H9 (cell line): ENCODE data around the gene C1orf216. TPM values are rescaled to one million over a fixed set of nuclear protein-coding genes. Genes with fewer than 3 reads are reported as not detected.

Experiments used
- DNase-seq: peaks from one replicate; pipeline ENCODE4 v3.0.0-alpha.2; 2017
- H2AFZ ChIP-seq: one replicate; pipeline ENCODE4 v1.6.1; 2013; ENCODE audit warnings: mild to moderate bottlenecking, low read length, control low read depth, moderate library complexity
- H2AK5ac ChIP-seq: 2 replicates; pipeline ENCODE4 v1.6.1; 2013; ENCODE audit warnings: low read length, control low read depth, mixed read lengths; ENCODE audit not compliant: insufficient read length
- H2BK120ac ChIP-seq: one replicate; pipeline ENCODE4 v1.6.1; 2013; ENCODE audit warnings: low read depth, mild to moderate bottlenecking, low read length, control low read depth, inconsistent platforms; ENCODE audit not compliant: poor library complexity, severe bottlenecking
- H2BK12ac ChIP-seq: 2 replicates; pipeline ENCODE4 v1.6.1; 2013; ENCODE audit warnings: low read length, control low read depth, mixed read lengths, low read depth; ENCODE audit not compliant: insufficient read length
- H2BK15ac ChIP-seq: 2 replicates; pipeline ENCODE4 v1.6.1; 2013; ENCODE audit warnings: low read depth, low read length, control low read depth
- H2BK20ac ChIP-seq: one replicate; pipeline ENCODE4 v1.6.1; 2013; ENCODE audit warnings: low read depth, mild to moderate bottlenecking, low read length, control low read depth, inconsistent platforms; ENCODE audit not compliant: poor library complexity, severe bottlenecking
- H2BK5ac ChIP-seq: 2 replicates; pipeline ENCODE4 v1.6.1; 2013; ENCODE audit warnings: low read length, control low read depth, mixed read lengths; ENCODE audit not compliant: insufficient read length
- H3K14ac ChIP-seq: 2 replicates; pipeline ENCODE4 v1.6.1; 2013; ENCODE audit warnings: low read length, control low read depth; ENCODE audit not compliant: insufficient read depth
- H3K18ac ChIP-seq: 2 replicates; pipeline ENCODE4 v1.6.1; 2013; ENCODE audit warnings: low read depth, mild to moderate bottlenecking, mixed read lengths, low read length, control low read depth; ENCODE audit not compliant: insufficient read length
- H3K23ac ChIP-seq: 2 replicates; pipeline ENCODE4 v1.6.1; 2013; ENCODE audit warnings: low read length, control low read depth, mixed read lengths, low read depth; ENCODE audit not compliant: insufficient read length
- H3K23me2 ChIP-seq: 2 replicates; pipeline ENCODE4 v1.6.1; 2013; ENCODE audit warnings: low read depth, mild to moderate bottlenecking, mixed read lengths, low read length, control low read depth; ENCODE audit not compliant: insufficient read length, poor library complexity, severe bottlenecking
- H3K27ac ChIP-seq: 2 replicates; pipeline ENCODE4 v1.5.1; 2013; ENCODE audit warnings: low read length, control low read depth, mixed read lengths, low read depth; ENCODE audit not compliant: insufficient read length
- H3K27me3 ChIP-seq: 2 replicates; pipeline ENCODE4 v1.6.1; 2013; ENCODE audit warnings: low read length, control low read depth, inconsistent platforms; ENCODE audit not compliant: insufficient read depth
- H3K4ac ChIP-seq: 2 replicates; pipeline ENCODE4 v1.6.1; 2013; ENCODE audit warnings: low read depth, mild to moderate bottlenecking, control low read depth, inconsistent platforms, low read length, moderate library complexity
- H3K4me1 ChIP-seq: 2 replicates; pipeline ENCODE4 v1.6.1; 2013; ENCODE audit warnings: low read length, control low read depth, inconsistent platforms; ENCODE audit not compliant: insufficient read depth
- H3K4me2 ChIP-seq: 2 replicates; pipeline ENCODE4 v1.6.1; 2013; ENCODE audit warnings: low read length, control low read depth, mixed read lengths; ENCODE audit not compliant: insufficient read length, insufficient read depth
- H3K56ac ChIP-seq: 2 replicates; pipeline ENCODE4 v1.6.1; 2013; ENCODE audit warnings: low read depth, mild to moderate bottlenecking, mixed read lengths, low read length, control low read depth; ENCODE audit not compliant: insufficient read length
- H3K79me1 ChIP-seq: 2 replicates; pipeline ENCODE4 v1.6.1; 2013; ENCODE audit warnings: low read depth, mild to moderate bottlenecking, moderate library complexity, low read length, control low read depth, inconsistent platforms; ENCODE audit not compliant: insufficient read depth, poor library complexity, severe bottlenecking
- H3K79me2 ChIP-seq: 2 replicates; pipeline ENCODE4 v1.6.1; 2013; ENCODE audit warnings: low read length, control low read depth, inconsistent platforms; ENCODE audit not compliant: insufficient read depth
- H3K9ac ChIP-seq: 2 replicates; pipeline ENCODE4 v1.6.1; 2013; ENCODE audit warnings: low read length, control low read depth, mixed read lengths; ENCODE audit not compliant: insufficient read length; ENCODE audit errors: extremely low read depth
- H3K9me3 ChIP-seq: one replicate; pipeline ENCODE4 v1.6.1; 2013; ENCODE audit warnings: low read depth, low read length, inconsistent platforms; ENCODE audit not compliant: control insufficient read depth
- H3T11ph ChIP-seq: one replicate; pipeline ENCODE4 v1.6.1; 2013; ENCODE audit warnings: mild to moderate bottlenecking, low read length, control low read depth, inconsistent platforms
- H4K20me1 ChIP-seq: one replicate; pipeline ENCODE4 v1.6.1; 2013; ENCODE audit not compliant: control insufficient read depth, insufficient read length, insufficient read depth
- H4K5ac ChIP-seq: 2 replicates; pipeline ENCODE4 v1.6.1; 2013; ENCODE audit warnings: low read depth, mild to moderate bottlenecking, mixed read lengths, low read length, control low read depth; ENCODE audit not compliant: insufficient read length
- H4K8ac ChIP-seq: replicated peaks from 2 replicates; pipeline ENCODE4 v1.6.1; 2013; ENCODE audit warnings: low read length, control low read depth, mixed read lengths, low read depth; ENCODE audit not compliant: insufficient read length
- H4K91ac ChIP-seq: 2 replicates; pipeline ENCODE4 v1.6.1; 2013; ENCODE audit warnings: low read depth, mild to moderate bottlenecking, moderate library complexity, mixed read lengths, low read length, control low read depth; ENCODE audit not compliant: insufficient read length
- H3K27ac Mint-ChIP-seq, 3 experiments: 2 replicates in 2 of 3; 3 replicates in 1 of 3; pipeline ENCODE4 v1.8.0; 2020 to 2021; ENCODE audit warnings: mixed read lengths in 3 of 3, mild to moderate bottlenecking in 1 of 3, moderate library complexity in 1 of 3
- H3K27me3 Mint-ChIP-seq: 2 replicates; pipeline ENCODE4 v1.8.0; 2021; ENCODE audit warnings: low read depth, mild to moderate bottlenecking, moderate library complexity, mixed read lengths
- H3K36me3 Mint-ChIP-seq, 3 experiments: 2 replicates in 2 of 3; 3 replicates in 1 of 3; pipeline ENCODE4 v1.8.0; 2020 to 2021; ENCODE audit warnings: low read depth in 3 of 3, mixed read lengths in 3 of 3; ENCODE audit not compliant: insufficient read depth in 1 of 3
- H3K4me1 Mint-ChIP-seq, 2 experiments: 2 replicates each; pipeline ENCODE4 v1.8.0; 2020; ENCODE audit warnings: mixed read lengths in 2 of 2
- H3K4me3 Mint-ChIP-seq, 2 experiments: 2 replicates in 1 of 2; 3 replicates in 1 of 2; pipeline ENCODE4 v1.8.0; 2020 to 2021; ENCODE audit warnings: mild to moderate bottlenecking in 2 of 2, mixed read lengths in 2 of 2, moderate library complexity in 1 of 2
- H3K9me3 Mint-ChIP-seq, 2 experiments: 2 replicates in 1 of 2; 3 replicates in 1 of 2; pipeline ENCODE4 v1.8.0; 2020; ENCODE audit warnings: mild to moderate bottlenecking in 2 of 2, mixed read lengths in 2 of 2, moderate library complexity in 1 of 2
- CTCF ChIP-seq: fragments of 200-600 bp; sonication (generic); conservative IDR thresholded peaks from 3 replicates; pipeline ENCODE4 v1.8.0; 2021; ENCODE audit warnings: antibody characterized with exemption, mild to moderate bottlenecking
- WGBS: extraction: QIAGEN DNeasy Blood & Tissue Kit; methylation state at CpG from one replicate; pipeline ENCODE4 v1.1.7; 2013; ENCODE audit warnings: missing lambda C conversion rate, low lambda C conversion rate, mixed read lengths; ENCODE audit not compliant: insufficient read length; ENCODE audit errors: extremely low coverage; 5-methylcytosine and 5-hydroxymethylcytosine counted together
- total RNA-seq: library from RNA; stranded (reverse); gene quantifications from 2 replicates; pipeline ENCODE4 v1.2.1, GENCODE V29; 2021

C1orf216 gene
- total RNA-seq, 1 experiment from 2014 or later: 13.5 TPM

GRCh38 chr1:35745124-35745730, 26.5 kb upstream of the C1orf216 start:
- Histone ChIP-seq H3K27me3 (no peaks in the 10 kb centered on the region), H3K4ac (no peak overlapping the region), H3K23me2 (no peaks in the 10 kb centered on the region), H2BK5ac (no peak overlapping the region), H3T11ph (no peak overlapping the region), H3K27ac (no peak overlapping the region), H2BK12ac (no peak overlapping the region), H4K91ac (no peak overlapping the region), H3K4me2 (no peak overlapping the region), H3K9me3 (no peaks in the 10 kb centered on the region), H2AK5ac (no peak overlapping the region), H3K23ac (no peak overlapping the region), H2BK120ac (no peak overlapping the region), H3K56ac (no peak overlapping the region), H2AFZ (no peak overlapping the region), H2BK20ac (no peak overlapping the region), H3K4me1 (no peaks in the 10 kb centered on the region), H4K20me1 (no peaks in the 10 kb centered on the region), H3K9ac (no peak overlapping the region), H2BK15ac (no peak overlapping the region), H3K79me2 (no peaks in the 10 kb centered on the region), H3K79me1 (no peaks in the 10 kb centered on the region), H3K18ac (no peak overlapping the region), H4K5ac (no peak overlapping the region), H4K8ac (no peak overlapping the region), H3K14ac (no peak overlapping the region)
- H3K36me3 Mint-ChIP-seq: peaks cover 16 to 77% (median 57%) of the 10 kb centered on the region in 3 experiments; a peak in 6 of 7 replicates
- no CpG with 5 or more reads among the region's 1 CpG for WGBS
- H3K4me3 Mint-ChIP-seq: no peak overlapping the region
- H3K27ac Mint-ChIP-seq: no peak overlapping the region
- no peaks in the 10 kb centered on the region for H3K4me1 Mint-ChIP-seq
- H3K27me3 Mint-ChIP-seq: no peaks in the 10 kb centered on the region
- no peak for TF ChIP-seq CTCF
- DNase-seq: no peak
- no peaks in the 10 kb centered on the region for H3K9me3 Mint-ChIP-seq
